Measurements from ENCODE around the gene FRAT1.

DNA sequence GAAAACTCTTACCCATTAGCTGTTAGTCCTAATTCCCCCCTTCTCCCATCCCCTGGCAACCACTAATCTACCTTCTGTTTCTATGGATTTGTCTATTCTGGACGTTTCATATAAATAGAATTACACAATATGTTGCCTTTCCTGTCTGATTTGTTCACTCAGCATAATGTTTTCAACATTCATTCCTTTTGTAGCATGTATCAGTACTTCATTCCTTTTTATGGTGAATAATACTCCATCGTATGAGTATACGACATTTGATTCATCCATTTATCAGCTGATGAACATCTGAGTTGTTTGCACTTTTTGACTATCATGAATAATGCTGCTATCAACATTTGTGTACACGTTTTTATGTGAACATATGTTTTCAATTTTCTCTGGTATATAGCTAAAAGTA is 4.4 kb upstream of the FRAT1 start:
- TF ChIP-seq ZNF404 (tag by site-specific recombination; IDR thresholded peaks at IDR 0.05) (no peak), ZNF114 (tag by site-specific recombination; IDR thresholded peaks at IDR 0.05) (no peak), ZBTB44 (tag by site-specific recombination; IDR thresholded peaks at IDR 0.05) (no peak), RBAK (tag by site-specific recombination; IDR thresholded peaks at IDR 0.05) (no peak), ZNF138 (tag by site-specific recombination; IDR thresholded peaks at IDR 0.05; ENCODE audit: borderline replicate concordance) (no peak), ZNF354C (tag by site-specific recombination; IDR thresholded peaks at IDR 0.05; ENCODE audit: borderline replicate concordance, low read depth) (no peak), REPIN1 (tag by site-specific recombination; IDR thresholded peaks at IDR 0.05; ENCODE audit: low read depth) (no peak), ZEB2 (tag by site-specific recombination; IDR thresholded peaks at IDR 0.05) (no peak)
- TF ChIP-seq, protein P1, sequence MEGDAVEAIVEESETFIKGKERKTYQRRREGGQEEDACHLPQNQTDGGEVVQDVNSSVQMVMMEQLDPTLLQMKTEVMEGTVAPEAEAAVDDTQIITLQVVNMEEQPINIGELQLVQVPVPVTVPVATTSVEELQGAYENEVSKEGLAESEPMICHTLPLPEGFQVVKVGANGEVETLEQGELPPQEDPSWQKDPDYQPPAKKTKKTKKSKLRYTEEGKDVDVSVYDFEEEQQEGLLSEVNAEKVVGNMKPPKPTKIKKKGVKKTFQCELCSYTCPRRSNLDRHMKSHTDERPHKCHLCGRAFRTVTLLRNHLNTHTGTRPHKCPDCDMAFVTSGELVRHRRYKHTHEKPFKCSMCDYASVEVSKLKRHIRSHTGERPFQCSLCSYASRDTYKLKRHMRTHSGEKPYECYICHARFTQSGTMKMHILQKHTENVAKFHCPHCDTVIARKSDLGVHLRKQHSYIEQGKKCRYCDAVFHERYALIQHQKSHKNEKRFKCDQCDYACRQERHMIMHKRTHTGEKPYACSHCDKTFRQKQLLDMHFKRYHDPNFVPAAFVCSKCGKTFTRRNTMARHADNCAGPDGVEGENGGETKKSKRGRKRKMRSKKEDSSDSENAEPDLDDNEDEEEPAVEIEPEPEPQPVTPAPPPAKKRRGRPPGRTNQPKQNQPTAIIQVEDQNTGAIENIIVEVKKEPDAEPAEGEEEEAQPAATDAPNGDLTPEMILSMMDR (tag by site-specific recombination; IDR thresholded peaks at IDR 0.05): no peak
- TF ChIP-seq, protein P2, sequence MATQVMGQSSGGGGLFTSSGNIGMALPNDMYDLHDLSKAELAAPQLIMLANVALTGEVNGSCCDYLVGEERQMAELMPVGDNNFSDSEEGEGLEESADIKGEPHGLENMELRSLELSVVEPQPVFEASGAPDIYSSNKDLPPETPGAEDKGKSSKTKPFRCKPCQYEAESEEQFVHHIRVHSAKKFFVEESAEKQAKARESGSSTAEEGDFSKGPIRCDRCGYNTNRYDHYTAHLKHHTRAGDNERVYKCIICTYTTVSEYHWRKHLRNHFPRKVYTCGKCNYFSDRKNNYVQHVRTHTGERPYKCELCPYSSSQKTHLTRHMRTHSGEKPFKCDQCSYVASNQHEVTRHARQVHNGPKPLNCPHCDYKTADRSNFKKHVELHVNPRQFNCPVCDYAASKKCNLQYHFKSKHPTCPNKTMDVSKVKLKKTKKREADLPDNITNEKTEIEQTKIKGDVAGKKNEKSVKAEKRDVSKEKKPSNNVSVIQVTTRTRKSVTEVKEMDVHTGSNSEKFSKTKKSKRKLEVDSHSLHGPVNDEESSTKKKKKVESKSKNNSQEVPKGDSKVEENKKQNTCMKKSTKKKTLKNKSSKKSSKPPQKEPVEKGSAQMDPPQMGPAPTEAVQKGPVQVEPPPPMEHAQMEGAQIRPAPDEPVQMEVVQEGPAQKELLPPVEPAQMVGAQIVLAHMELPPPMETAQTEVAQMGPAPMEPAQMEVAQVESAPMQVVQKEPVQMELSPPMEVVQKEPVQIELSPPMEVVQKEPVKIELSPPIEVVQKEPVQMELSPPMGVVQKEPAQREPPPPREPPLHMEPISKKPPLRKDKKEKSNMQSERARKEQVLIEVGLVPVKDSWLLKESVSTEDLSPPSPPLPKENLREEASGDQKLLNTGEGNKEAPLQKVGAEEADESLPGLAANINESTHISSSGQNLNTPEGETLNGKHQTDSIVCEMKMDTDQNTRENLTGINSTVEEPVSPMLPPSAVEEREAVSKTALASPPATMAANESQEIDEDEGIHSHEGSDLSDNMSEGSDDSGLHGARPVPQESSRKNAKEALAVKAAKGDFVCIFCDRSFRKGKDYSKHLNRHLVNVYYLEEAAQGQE (tag by site-specific recombination; IDR thresholded peaks at IDR 0.05): no peak
